Peyer's patch (tissue), 4 donors: ENCODE measurements around the gene KCNF1.

Source experiments
- CTCF ChIP-seq, 6 experiments: fragments of 450-650 bp in 4 of 6; fragments of 200-600 bp in 2 of 6; sonication (generic) in 1 of 6; IDR thresholded peaks; one replicate each; pipeline ENCODE4 v1.5.1; 2017 to 2019; ENCODE audit warnings: antibody characterized with exemption in 6 of 6, mild to moderate bottlenecking in 3 of 6, moderate library complexity in 1 of 6
- POLR2A ChIP-seq, 2 donors: fragments of 450-650 bp; IDR thresholded peaks; one replicate each; pipeline ENCODE4 v1.5.1; 2017; ENCODE audit warnings: antibody characterized with exemption in 2 of 2, mild to moderate bottlenecking in 2 of 2, moderate library complexity in 2 of 2

GRCh38 chr2:10924441-10924840 lies 12.7 kb downstream of the KCNF1 start:
- no peak for TF ChIP-seq CTCF (IDR thresholded peaks at IDR 0.05)
- no peak for TF ChIP-seq POLR2A (IDR thresholded peaks at IDR 0.05)
